Left lobe of liver (tissue), 2 donors: Measurements from ENCODE around the gene NTSR1. TPM values are rescaled to one million over a fixed set of nuclear protein-coding genes. Genes with fewer than 3 reads are reported as not detected.

Experiments used
- ATAC-seq: fragments of 200-7000 bp; cut with Tn5 transposase; one replicate; pipeline ENCODE4 v1.9.1; 2020; ENCODE audit warnings: mild to moderate bottlenecking, moderate library complexity
- DNase-seq: peaks from one replicate; pipeline ENCODE4 v3.0.0-alpha.2; 2020; ENCODE audit warnings: low spot score
- total RNA-seq: library from RNA; stranded (reverse); gene quantifications from one replicate; pipeline ENCODE4 v1.2.1, GENCODE V29; 2021
- donor health status: DM: no; HTN: no; CAD: no; lungs with moderate emphysema.
- donor health status: DM: no; HTN: yes; CAD: no.

The NTSR1 gene
- total RNA-seq, 1 donor from 2014 or later, result 0.10 TPM

DNA sequence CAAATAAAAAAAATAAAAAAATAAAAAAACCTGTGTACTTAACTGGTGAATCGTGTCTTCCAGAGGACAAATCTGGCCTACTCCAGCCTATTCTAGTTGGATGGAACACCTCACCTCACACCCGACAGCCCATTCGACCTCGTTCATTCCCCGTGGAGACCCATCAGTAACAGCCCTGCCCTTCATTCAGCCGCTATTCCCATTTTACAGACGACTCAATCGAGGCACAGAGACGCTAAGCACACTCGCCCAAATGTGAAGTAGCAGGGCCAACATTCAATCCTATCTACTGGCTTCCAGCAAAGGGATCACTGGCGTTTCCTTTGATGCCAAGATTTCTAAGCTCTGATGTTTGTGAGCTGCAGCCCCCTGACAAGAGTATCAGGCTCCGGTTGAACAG lies 1.8 kb upstream of the NTSR1 start:
- DNase-seq, result no peak

DNA sequence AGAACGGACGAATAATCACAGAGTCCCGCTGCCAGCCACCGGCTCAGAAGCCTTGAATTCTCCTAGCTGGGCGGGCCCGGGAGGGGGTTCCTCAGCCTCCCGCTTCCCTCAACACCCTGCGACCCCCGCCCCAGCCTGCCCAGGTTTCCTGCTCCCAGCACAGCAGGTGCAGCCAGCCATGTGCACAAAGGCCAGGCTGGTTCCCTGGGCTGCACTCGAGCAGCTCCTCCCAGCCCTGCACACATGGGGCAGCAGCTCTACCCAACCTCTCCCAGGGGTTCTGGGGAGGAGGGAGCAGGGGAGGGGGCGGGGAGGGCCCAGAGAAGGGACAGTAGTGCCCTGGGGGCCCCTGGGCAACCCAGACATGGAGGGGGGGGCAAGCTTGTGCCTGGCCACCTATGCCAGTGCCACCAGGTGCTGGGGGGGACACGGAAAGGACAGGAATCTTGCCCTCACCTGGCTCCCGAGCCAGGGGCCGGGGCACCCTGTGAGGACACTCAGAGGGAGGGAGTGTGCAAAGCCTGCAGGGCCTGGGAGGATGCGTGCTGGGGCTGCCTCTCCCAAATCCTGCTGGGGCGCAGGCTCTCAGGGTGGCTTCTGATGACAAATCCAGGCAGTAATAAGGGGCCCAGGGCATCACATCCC lies 1.2 kb upstream of the NTSR1 start:
- no peak for ATAC-seq
- no peak for DNase-seq

More for the DNA sequence above, 1.8 kb upstream of the NTSR1 start:
- no peak for ATAC-seq

DNA sequence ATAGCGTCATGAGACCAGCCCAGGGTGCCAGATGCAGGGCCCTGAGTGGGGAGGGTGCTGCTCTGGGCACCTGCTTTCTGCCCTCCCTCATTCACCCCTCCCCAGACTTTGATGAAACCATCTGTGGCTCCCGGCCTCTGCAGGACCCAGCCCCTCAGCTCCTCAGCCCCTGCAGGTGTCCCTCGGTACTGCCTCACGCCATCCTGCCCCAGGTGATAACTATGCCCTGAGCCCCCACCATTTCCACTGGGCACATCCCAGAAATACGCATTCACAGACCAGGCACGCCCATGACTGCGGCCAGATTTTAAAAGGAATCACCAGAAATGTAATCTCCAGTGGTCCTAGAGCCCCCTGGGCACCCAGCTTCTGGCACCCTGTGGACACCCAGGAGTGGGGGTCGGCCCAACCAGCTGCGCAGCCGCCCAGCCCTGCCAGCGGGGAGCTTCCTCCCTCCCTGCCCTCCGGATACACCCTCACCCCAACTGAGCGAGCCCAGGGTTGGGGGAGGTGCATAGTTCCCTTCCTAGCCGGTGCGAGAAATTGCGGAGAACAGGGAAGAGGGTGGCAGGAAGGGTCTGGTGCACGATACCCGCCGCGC lies 615 bp upstream of the NTSR1 start:
- DNase-seq, result no peak
- ATAC-seq, result peak; percentile 13

DNA sequence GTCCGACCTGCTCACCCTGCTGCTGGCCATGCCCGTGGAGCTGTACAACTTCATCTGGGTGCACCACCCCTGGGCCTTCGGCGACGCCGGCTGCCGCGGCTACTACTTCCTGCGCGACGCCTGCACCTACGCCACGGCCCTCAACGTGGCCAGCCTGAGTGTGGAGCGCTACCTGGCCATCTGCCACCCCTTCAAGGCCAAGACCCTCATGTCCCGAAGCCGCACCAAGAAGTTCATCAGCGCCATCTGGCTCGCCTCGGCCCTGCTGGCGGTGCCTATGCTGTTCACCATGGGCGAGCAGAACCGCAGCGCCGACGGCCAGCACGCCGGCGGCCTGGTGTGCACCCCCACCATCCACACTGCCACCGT lies 885 bp downstream of the NTSR1 start:
- no peak for ATAC-seq
- DNase-seq, result no peak

DNA sequence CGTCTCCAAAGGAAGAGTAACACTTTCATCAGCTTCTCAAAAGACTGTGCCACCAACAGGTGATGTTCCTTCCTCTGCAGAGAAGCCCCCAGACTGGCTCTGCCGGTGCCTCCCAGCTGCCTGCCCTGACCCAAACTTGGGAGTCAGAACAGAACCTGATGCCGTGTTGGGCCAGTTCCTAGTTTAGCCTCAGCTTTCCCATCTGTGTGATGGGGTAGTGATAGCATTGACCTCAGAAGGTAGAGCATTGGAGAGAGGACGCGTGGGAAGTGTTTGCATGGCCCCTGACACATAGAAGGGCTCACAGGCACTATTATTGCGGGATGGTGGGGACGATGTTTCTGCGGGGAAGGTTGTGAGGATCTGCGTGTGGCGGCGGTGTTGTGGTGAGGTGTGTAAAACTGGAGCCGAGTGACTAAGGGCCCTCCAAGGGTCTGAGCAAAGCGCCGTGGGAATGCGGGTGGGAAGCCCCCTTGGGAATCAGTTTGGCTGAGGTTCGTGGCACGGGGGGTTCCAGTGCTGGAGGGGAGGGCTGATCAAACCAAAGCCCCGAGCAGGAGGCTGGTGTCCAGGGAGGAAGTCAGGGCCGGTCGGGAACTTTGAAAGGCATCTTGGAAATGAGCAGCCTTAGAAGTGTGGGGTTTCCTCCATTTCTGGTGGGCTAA lies 1.7 kb downstream of the NTSR1 start:
- ATAC-seq (no peak), DNase-seq (no peak)

DNA sequence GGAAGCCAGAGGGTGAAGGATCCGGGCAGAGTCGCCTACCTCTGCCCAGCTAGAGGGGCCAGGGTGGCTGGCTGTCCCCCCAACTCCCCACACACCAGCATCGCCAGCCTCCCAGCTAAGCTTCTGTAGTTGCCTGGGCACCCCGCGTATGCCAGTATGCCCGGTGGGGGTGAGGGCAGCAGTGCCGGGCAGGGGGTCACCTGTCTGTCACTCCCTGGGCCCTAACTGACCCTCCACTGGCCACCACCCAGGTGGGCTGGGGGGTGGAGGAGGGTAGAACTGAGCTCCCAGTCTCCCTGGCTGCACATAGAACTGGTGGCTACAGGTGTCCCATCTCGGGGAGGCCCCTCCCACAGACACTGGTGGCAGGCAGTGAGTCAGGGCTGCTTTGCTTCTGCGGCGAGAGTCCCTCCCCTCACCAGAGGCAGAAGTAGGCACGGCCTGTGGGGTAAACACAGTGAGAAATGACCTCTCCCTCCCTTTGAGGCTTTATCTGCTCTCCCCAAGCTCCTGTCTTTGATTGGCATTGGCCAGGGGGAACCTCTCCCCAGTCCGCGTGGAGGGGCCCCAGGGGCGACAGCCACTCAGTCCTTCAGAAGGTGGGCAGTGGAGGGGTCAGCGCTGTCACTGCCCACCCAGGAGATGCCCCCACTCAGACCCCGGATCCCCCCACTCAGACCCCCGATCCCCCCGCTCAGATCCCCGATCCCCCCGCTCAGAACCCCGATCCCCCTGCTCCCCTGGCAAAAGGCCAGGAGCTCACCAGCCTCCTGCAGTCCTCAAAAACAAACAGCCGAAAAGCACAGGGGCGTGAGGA lies 2.5 kb downstream of the NTSR1 start:
- ATAC-seq, result no peak
- DNase-seq, result no peak

DNA sequence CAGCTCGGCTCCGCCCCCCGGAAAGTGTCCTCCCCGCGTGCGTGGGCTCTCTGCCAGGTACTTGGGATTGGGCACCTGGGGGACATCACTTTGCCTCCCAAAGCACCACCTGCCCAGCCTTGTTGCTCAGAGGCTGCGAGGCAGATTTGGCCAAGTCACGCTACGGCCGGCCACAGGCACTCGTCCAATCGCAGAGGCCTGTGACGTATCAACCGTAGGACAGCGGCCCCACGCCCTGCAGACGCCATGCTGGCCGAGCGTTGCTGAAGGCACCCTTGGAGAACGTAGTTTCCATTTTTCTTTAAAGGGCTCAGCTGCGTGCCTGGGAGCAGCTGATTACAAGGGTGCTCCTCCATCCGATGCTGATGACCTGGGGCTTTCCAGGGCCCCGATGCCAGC lies 3.1 kb downstream of the NTSR1 start:
- ATAC-seq (no peak), DNase-seq (no peak)

DNA sequence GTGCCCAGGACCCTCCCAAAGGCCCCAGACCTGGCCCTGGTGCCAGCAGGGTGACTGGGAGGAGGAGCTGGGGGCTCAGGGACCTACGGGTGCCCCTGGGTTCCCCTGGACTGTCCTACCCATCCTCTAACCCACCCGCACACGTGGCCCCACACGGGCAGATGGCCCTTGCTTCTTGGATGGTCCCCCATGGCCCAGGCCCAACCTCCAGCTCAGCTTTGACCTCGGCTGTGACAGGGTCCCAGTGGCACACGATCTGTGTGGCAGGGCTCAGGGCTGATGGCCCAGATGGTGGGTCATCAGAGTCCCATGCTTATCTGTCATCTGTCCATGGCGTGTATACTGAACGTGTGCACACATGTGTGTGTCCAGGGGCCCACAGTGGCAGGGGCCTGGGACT lies 4.0 kb downstream of the NTSR1 start:
- no peak for ATAC-seq
- no peak for DNase-seq

DNA sequence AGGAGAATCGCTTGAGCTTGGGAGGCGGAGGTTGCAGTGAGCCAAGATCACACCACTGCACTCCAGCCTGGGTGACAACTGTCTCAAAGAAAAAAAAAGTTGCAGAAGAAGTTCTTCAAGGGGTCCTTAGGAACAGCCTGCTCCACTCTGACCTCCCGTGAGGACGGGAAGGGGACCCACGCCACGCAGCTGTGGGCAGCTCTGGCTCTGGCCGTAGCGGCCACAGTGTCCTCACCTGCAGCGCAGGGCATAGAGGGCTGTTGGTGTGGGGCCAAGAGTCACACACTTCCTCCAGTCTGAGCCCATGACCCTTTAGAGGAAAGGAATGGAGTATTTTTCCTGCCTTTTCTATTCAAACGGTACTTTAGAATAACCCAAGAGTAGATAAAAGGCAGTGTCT lies 5.4 kb downstream of the NTSR1 start:
- DNase-seq, result no peak
- no peak for ATAC-seq

DNA sequence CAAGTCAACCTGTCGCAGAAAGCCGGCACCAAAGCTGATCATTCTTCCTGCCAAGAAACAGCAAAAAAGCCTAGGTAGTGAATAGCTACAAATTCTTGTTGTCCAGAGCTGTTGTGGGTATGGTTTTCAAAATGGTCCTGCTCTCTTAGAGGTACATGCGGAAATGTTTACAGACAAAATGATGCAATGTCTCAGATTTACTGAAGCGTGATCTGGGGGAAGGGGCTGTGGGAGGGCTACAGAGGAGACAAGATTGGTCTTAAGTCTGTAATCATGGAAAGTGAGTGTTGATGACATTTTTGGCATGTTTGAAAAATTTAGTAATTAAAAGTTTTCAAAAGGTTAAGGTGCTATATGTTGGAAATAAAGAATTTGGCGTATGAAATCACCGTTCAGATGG lies 6.2 kb downstream of the NTSR1 start:
- DNase-seq (no peak), ATAC-seq (no peak)

DNA sequence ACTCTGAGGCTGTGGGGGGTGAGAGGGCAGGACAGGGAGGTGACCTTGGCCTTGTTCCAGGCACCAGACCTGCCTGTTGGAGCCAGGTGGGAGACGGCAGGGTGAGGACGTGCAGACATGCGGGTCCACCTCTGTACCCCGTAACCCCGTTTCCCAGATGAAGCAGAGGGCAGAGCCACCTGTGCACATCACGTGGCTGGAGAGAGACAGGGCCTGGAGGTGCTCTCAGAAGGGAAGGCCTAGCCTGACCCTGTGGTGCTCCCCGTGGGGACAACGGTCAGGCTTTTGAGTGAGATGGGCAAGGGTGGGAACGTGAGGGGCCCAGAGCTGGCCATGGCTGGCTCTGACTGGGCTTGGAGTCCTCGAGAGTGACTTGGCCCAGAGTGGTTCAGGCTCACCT lies 6.6 kb downstream of the NTSR1 start:
- ATAC-seq (no peak), DNase-seq (no peak)

DNA sequence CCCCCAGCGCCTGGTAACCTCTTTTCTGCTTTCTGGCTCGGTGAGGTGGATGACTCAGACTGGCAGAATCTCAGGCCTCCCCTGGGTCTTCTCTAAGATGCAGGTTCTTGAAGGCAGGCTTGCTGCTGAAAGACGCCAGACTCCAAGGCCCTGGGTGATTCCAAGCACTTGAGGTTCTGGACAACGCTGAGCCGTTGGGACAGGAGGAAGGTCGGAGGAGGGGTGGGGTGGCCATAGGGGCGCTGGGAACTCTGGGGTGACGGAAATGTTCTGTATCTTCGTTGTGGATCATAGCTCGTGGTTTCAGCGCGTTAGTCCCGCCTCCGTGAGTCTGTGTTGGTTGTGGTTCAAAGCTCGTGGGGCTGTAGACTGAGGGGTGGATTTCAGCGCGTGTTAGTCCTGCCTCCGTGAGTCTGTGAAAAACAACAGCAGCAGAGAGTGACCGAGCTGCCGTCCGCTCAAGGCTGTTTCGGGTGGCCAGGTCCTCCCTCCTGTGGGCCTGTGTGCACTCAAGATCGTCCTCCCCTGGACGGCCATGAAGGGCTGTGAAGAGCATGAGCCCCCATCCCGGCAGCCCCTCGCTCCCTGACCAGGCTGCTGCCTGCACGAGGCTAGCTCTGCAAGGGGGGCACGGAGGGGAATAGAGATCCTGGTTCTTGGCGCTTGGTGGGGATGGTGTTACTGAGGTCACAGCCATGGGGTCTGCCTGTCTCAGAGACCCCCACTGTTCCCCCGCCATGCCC lies 7.7 kb downstream of the NTSR1 start:
- ATAC-seq (no peak), DNase-seq (no peak)

DNA sequence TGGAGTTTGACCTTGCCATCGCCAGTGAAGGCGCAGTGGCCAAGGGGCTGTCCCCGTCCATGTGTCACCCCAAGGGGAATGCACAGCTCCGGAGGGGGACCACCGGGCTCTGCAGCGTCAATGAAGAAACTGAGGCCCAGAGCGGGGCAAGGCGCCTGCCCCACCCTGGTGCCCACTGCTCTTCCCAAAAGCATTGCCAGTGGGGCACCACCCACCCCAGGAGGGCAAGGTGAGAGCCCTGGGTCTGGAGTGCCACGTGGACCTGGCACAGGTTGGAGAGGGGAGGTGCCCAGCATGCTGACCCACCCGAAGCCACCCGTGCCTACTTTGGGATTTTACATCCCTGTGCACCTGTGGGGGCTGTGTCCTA lies 8.3 kb downstream of the NTSR1 start:
- ATAC-seq (no peak), DNase-seq (no peak)

DNA sequence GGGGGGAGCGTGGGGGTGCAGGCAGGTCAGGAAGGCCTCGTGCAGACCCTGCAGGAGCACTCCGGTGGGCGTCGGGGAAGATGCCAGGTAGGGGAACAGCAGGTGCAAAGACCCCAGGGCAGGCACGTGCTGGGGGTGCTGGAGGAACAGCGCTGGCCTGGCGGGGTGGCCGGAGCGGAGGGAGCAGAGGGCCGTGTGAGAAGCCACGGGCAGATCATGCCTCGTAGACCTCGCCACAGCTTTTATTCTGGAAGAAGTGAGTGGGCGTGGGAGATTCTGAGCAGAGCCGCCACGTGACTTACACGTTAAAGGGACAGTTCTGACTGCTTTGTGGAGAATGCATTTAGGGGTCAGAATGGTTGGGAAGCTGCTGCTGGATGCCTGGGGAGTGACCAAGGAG lies 9.3 kb downstream of the NTSR1 start:
- no peak for DNase-seq
- ATAC-seq, result no peak

DNA sequence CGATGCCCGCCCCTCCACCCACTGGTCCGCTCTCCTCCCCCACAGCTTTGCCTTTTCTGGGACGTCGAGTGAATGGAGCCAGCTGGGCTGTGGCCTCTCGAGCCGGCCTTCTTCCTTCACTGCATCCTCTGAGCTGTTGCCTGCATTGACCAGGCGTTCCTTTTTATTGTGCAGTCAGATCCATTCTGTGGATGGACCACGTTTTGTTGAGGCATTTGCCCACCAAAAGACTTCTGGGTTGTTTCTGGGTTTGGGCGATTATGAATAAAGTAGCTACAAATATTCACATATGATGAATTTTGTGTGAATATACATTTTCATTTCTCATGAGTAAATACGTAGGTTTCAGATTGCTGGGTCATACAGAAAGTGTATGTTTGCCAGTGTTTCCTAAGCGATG lies 9.9 kb downstream of the NTSR1 start:
- ATAC-seq (no peak), DNase-seq (no peak)

DNA sequence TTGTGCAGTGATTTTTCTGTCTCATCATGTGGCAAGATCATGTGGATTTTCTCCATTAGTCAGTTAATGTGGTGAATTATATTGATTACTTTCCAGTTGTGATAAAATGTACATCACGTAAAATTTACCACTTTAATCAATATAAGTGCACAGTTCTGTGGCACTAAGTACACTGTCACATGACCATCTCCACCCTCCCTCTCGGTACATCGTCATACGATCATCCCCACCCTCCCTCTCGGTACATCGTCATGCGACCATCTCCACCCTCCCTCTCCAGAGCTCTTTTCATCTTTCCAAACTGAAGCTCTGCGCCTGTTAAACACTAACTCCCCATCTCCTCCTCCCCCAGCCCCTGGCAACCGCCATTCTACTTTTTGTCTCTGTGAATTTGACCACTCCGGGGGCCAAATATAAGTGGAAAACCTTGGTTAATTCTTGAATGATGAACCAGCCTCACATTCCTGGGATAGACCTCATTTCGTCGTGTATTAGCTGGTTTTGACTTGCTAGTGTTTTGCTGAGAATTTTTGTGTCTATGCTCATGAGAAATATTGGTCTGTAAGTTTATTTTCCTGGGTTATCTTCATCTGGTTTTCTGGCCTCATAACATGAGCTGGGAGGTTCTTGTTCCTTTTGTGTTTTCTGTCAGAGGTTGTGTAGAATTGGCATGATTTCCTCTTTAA lies 10.8 kb downstream of the NTSR1 start:
- ATAC-seq (no peak), DNase-seq (no peak)

DNA sequence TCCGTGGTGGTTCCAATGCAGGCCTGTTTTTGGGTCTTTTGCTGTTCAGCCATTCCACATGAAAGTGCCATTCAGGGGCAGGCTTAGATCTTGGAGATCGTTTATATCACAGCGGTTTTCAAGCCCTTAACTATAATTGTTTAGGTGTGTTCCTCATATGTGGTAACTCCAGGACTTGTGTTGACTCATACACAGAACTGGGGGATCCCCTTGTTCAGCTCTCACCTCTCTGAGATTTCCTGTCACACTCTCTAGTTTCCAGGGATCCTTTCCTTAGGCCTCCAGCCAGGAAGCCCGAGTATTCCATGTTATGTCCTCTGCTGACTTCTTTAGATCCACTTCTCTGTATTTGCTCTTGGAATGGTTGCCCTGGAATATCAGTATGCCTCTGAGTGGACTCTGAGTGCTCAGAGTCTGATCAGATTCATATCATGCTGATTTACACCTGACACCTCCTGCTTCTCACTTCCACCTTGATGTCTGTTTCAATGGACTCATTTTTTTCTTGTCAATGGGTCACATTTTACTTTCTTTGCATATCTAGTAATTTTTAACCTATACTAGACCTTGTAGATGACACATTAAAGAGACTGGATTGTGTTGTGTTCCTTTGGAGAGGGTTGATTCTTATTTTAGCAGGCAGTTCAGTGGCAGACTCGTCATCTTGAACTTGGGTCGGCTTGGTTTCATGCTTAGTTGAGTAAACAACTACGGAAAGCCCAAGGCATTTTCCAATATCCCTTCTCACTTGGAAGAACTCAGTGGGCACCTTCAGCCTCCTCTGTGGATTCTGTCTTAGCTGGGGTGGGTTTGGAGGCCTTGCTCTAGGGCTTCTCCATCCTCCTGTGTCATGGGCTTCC lies 13.1 kb downstream of the NTSR1 start:
- DNase-seq (no peak), ATAC-seq (no peak)

DNA sequence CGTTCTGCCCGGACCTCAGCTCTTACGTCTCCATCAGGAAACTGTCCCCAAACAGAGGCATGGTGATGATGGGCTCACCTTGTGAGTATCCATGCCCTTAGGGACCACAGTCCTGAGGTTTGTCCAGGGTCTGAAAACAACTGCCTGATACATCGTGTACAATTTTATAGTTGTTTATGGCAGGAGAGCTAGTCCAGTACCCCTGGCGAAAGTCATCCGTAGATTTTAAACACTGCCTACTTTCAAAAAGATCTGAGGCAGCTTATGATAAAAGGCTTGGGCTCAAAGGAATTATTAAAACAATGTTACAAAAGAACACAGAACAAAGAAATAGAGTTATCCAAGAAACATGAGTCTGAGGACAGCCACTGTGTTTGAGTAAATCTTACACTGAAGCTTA lies 14.0 kb downstream of the NTSR1 start:
- no peak for ATAC-seq
- DNase-seq, result no peak

DNA sequence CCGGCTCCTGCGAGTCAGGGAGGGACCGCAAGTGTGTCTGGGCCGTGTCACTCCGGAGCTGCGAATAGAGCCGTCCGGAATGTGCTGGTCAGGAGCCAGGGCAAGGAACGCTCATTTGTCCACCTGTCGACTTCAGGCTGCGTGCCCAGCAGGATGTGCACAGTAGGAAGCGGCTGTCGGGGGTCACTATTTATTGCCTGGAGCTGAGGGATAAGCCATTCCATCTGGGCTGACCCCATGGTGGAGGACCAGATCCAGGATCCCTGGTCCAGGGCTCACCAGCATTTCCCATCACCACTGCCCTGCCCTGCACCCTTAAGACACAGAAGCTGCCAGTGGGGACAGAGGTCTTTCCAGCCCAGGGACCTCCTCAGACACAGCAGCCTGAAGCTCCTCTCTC lies 14.7 kb downstream of the NTSR1 start:
- ATAC-seq, result no peak
- no peak for DNase-seq
